ENCODE measurements around the gene LHX3. TPM values are rescaled to one million over a fixed set of nuclear protein-coding genes. Genes with fewer than 3 reads are reported as not detected.

The LHX3 gene
- total RNA-seq, 1 experiment from 2014 or later: 0.07 TPM

GRCh38 chr9:136201609-136202453, 3.1 kb downstream of the LHX3 start:
- H3K4me3 ChIP-seq (ENCODE audit: insufficient read depth, low read depth, low read length): no peak overlapping the region
- peak; percentile 97 for DNase-seq
- H3K27me3 ChIP-seq (ENCODE audit: control insufficient read depth, insufficient read depth, low read length): peaks cover 83% of the 10 kb centered on the region
- H3K36me3 ChIP-seq (replicated peaks; ENCODE audit: control insufficient read depth, insufficient read depth, low read length): no peaks in the 10 kb centered on the region

GRCh38 chr9:136201174-136201573, 3.8 kb downstream of the LHX3 start:
- no peak for DNase-seq

GRCh38 chr9:136200424-136200823, 4.5 kb downstream of the LHX3 start:
- Histone ChIP-seq H3K4me3 (ENCODE audit: insufficient read depth, low read depth, low read length) (no peak overlapping the region), H3K36me3 (replicated peaks; ENCODE audit: control insufficient read depth, insufficient read depth, low read length) (no peaks in the 10 kb centered on the region), H3K27me3 (ENCODE audit: control insufficient read depth, insufficient read depth, low read length) (peaks cover 95% of the 10 kb centered on the region)
- peak; percentile 68 for DNase-seq

More at GRCh38 chr9:136201174-136201573, 3.8 kb downstream of the LHX3 start:
- Histone ChIP-seq H3K36me3 (replicated peaks; ENCODE audit: control insufficient read depth, insufficient read depth, low read length) (no peaks in the 10 kb centered on the region), H3K27me3 (ENCODE audit: control insufficient read depth, insufficient read depth, low read length) (peaks cover 90% of the 10 kb centered on the region), H3K4me3 (ENCODE audit: insufficient read depth, low read depth, low read length) (no peak overlapping the region)

GRCh38 chr9:136199391-136200288, 5.3 kb downstream of the LHX3 start:
- peak; percentile 82 for DNase-seq
- Histone ChIP-seq H3K4me3 (ENCODE audit: insufficient read depth, low read depth, low read length) (no peak overlapping the region; the same call in 1 of the 2 replicates), H3K36me3 (replicated peaks; ENCODE audit: control insufficient read depth, insufficient read depth, low read length) (no peaks in the 10 kb centered on the region), H3K27me3 (ENCODE audit: control insufficient read depth, insufficient read depth, low read length) (peaks cover 97% of the 10 kb centered on the region)

GRCh38 chr9:136198605-136199083, 6.3 kb downstream of the LHX3 start:
- Histone ChIP-seq H3K27me3 (ENCODE audit: control insufficient read depth, insufficient read depth, low read length) (peaks cover 96% of the 10 kb centered on the region), H3K36me3 (replicated peaks; ENCODE audit: control insufficient read depth, insufficient read depth, low read length) (no peaks in the 10 kb centered on the region), H3K4me3 (ENCODE audit: insufficient read depth, low read depth, low read length) (peak overlapping the region; percentile 10; the same call in 1 of the 2 replicates)
- DNase-seq: peak; percentile 89

DNA sequence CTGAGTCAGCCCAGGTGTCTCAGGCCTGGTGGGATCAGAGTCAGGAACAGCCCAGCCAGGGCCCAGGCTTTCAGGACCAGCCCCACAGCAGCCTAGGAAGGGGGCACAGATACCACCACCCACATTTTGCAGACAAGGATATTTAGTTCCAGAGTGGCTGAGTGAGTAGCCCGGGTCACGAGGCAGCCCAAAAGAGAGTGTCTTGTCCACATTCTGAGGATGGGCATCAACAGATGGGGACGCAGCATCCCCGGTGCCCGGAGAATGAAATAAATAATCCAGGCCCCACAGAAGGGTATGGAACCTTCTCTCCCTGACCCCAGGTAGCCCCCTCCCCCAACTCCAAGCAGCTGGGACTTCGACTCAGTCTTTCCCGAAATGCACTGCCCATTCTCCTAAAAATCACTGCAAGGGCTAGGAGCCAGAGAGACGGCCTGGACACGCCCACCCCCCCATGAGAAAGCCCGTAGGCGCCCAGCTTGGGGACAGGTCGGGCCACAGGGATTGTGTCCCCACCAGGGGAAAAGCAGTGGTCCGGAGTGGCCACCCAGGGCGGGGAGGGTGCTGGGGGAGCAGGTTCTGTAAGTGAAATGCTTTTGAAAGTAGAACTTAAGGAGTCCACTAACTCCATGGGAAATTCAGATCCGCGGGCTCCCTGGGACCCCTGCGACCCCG, 6.9 kb downstream of the LHX3 start:
- no peak overlapping the region for H3K4me3 ChIP-seq (ENCODE audit: insufficient read depth, low read depth, low read length)

DNA sequence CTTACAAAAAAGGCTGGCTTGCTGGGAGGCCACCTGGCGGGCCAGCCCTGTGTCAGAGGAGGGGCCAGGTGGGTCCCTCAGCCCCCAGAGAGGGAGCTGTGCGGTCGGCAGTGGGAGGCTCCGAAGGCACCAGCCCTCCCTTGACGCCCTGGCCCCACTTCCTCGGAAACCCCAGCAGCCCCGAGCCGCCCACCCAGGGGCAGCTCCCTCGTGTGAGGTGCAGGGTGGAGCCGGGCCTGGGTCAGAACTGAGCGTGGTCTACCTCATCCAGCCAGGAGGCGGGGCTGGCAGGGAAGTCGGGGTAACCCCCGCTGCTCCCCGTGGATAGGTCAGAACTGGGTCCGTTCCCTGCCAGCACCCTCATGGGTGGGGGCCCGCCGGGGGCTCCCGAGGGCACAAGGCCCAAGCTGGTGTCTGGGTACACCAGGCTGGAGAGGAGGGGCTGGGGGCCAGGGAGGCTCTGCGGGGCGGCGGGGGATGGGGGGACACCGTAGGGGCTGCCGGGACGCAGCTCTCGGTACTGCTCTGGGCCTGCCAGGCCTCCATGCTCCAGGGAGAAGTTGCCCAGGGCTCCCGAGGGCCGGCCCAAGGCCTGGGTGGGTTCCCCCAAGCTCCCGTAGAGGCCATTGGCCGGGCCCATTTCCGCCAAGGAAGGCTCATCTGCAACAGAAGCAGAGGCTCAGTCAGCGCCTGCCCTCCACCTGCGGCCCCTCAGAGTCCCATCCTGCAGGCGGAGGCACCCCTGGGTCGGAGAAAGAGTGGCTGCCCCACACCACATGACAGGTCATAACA, 7.6 kb downstream of the LHX3 start:
- no peaks in the 10 kb centered on the region for H3K36me3 ChIP-seq (replicated peaks; ENCODE audit: control insufficient read depth, insufficient read depth, low read length)
- DNase-seq: peak; percentile 79
- peaks cover 97% of the 10 kb centered on the region for H3K27me3 ChIP-seq (ENCODE audit: control insufficient read depth, insufficient read depth, low read length)
- H3K4me3 ChIP-seq (ENCODE audit: insufficient read depth, low read depth, low read length): no peak overlapping the region

More for the DNA sequence above, 6.9 kb downstream of the LHX3 start:
- no peaks in the 10 kb centered on the region for H3K36me3 ChIP-seq (replicated peaks; ENCODE audit: control insufficient read depth, insufficient read depth, low read length)
- DNase-seq: peak; percentile 75
- peaks cover 96% of the 10 kb centered on the region for H3K27me3 ChIP-seq (ENCODE audit: control insufficient read depth, insufficient read depth, low read length)

DNA sequence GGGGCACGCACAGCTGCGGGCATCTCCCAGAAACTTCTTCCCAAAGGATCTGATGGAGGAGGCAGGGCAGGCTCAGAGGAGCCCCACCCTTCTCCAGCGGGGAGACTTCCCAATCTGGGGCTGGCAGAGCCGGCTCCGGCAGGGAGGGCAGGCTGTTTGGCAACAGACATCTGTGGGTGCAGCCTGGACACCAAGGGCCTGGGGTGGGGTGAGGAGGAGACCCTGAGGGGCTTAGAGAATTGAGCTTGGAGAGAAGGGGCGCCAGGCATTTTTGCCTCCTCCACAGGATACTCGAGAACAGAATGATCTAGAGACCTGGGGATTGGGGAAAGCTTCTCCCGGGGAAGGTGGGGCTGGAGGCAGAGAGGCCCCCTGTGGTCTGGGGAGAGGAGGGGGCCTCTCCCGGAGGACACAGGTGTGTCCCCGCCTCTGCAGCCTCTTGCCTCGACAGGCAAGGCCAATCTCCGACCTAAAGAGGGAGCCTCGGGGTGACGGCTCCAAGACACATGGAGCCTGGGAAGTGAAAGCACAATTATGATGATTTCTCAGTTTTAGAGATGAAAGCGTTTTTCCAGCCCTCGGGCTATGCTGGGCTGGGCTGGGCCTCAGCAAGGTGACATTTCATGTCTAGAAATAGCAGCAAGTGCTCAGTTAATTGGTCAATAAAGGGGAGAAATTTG, 8.4 kb downstream of the LHX3 start:
- Histone ChIP-seq H3K27me3 (ENCODE audit: control insufficient read depth, insufficient read depth, low read length) (peaks cover 97% of the 10 kb centered on the region), H3K4me3 (ENCODE audit: insufficient read depth, low read depth, low read length) (no peak overlapping the region), H3K36me3 (replicated peaks; ENCODE audit: control insufficient read depth, insufficient read depth, low read length) (no peaks in the 10 kb centered on the region)
- DNase-seq: peak; percentile 85

DNA sequence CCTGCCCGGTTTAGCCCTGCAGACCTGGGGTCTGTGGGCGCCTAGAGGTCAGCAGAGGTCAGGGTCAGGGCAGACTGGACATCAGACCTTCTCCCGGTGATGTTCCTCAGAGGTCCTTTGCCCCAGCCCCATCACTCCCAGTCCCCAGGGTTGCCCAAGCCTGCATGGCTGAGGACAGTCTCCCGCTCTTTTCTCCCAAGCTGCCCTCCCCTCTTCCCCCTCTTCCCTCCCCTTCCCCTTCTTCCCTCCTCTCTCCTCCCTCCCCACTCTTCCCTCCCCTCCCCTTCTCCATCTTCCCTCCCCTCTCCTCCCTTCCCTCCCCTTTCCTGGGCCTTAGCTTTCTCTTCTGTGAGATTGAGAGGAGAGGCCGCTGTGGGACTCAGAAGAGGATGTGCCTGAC, 10.4 kb downstream of the LHX3 start:
- peak; percentile 81 for DNase-seq
- Histone ChIP-seq H3K36me3 (replicated peaks; ENCODE audit: control insufficient read depth, insufficient read depth, low read length) (no peaks in the 10 kb centered on the region), H3K4me3 (ENCODE audit: insufficient read depth, low read depth, low read length) (no peak overlapping the region), H3K27me3 (ENCODE audit: control insufficient read depth, insufficient read depth, low read length) (peaks cover 88% of the 10 kb centered on the region)

DNA sequence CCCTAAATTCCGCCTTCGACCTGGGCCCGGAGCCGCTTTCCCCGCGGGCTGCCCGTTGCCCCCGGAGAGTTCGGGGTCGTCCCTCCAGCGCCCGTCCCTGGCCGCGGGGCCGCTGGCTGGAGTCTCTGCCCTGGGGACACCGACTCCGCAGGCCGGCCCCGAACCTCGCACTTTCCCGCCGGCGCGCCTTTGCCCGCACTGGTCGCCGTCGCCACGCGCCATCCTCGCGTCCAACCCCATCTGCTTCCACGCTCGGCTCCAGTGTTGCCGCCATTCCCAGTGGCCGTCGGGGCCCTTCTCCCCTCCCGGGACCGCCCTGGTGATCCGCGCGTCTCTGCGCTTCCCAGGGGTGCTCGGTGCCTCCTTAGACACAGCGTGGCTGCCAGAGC, 11.0 kb downstream of the LHX3 start:
- DNase-seq: peak; percentile 73
- peak overlapping the region; percentile 26 for H3K4me3 ChIP-seq (ENCODE audit: insufficient read depth, low read depth, low read length)
- H3K27me3 ChIP-seq (ENCODE audit: control insufficient read depth, insufficient read depth, low read length): peaks cover 83% of the 10 kb centered on the region
- no peaks in the 10 kb centered on the region for H3K36me3 ChIP-seq (replicated peaks; ENCODE audit: control insufficient read depth, insufficient read depth, low read length)

- peak; percentile 88 for DNase-seq
- Histone ChIP-seq H3K36me3 (replicated peaks; ENCODE audit: control insufficient read depth, insufficient read depth, low read length) (no peaks in the 10 kb centered on the region), H3K27me3 (ENCODE audit: control insufficient read depth, insufficient read depth, low read length) (peaks cover 77% of the 10 kb centered on the region), H3K4me3 (ENCODE audit: insufficient read depth, low read depth, low read length) (peak overlapping the region; percentile 33)
Measured at GRCh38 chr9:136193127-136193890, 11.6 kb downstream of the LHX3 start.

DNA sequence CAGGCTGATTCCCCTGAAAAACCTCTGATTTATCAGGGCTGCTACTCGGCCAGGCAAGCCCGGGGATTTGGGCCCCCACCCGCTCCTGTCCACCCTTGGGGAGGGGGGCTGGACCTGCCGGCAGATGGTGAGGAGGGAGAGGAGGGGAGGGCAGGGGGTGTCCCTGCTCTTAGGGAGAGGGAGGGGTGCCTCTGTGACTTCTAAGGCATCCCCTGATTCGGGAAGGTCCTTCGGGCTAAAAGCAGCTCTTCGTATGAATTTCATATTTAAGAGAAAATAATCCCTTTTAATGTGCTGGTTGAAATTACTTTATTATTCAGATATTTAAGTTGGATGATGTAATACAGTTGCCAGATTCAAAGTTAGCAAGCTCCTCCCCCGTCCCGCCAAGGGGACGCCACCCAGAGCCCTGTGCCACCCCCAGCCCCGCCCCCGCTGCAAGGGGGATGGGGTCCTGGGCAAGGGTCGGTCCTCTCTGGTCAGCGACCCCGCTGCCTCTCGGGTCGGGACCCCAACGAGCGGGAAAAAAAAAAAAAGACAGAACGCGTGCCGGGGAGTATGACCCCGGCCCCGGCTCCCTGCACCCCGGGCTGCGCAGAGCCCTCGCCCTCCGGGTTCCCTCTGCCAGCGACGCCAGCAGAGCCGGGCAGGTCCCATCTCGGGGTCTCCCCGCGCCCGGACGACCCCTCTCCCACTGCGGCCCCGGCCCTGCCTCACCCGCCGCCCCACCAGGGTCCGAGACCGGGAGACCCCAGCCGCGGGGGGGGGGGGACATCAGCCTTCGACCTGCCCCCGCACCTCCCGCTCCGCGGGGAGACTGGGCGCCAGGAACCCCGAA, 12.4 kb downstream of the LHX3 start:
- H3K4me3 ChIP-seq (ENCODE audit: insufficient read depth, low read depth, low read length): peak overlapping the region; percentile 33
- no peaks in the 10 kb centered on the region for H3K36me3 ChIP-seq (replicated peaks; ENCODE audit: control insufficient read depth, insufficient read depth, low read length)
- peak; percentile 90 for DNase-seq
- peaks cover 69% of the 10 kb centered on the region for H3K27me3 ChIP-seq (ENCODE audit: control insufficient read depth, insufficient read depth, low read length)
